ENCODE data around the gene GOLGB1. TPM values are rescaled to one million over a fixed set of nuclear protein-coding genes. Genes with fewer than 3 reads are reported as not detected.

The GOLGB1 gene
- total RNA-seq, 2 experiments from 2014 or later: 11.5 to 30.3 TPM

DNA sequence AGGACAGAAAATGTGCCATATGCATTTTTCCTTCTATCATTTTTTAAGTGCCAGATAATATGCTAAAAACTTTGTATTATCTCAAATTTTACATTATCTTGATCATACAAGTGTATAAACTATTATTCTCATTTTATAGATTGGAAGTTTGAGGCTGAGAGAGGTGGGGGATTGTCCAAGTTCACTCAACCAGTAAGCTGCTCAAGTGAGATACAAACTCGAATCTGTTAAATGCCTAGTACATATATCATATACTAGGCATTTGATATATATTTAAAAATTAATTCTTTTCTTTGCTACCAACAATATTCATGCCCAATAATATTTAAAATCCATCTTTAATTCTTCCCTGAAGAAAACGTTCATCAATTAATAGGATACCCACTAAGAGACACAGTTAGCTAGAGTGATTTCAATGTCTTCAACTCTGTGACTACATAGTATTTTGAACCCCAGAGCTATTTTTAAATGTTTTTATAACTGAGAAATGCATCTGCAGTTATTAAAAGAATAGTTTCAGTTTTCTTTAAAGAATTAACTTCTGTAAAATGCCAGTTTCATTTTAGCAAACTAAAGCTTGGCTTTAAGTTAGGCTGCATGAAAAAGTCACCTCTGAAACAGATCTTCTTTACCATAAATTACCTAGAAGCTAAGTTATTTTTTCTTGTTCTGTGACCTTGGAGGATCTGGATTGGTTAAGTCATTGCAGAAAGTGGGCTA, 44.9 kb upstream of the GOLGB1 start:
- DNase-seq (ENCODE audit: low spot score): peak; percentile 61
- TSS peak; percentile 6 for BruUV-seq (replicated peaks)
- no peaks in the 10 kb centered on the region for H4K20me1 ChIP-seq (ENCODE audit: insufficient read depth, low read length)
- intact Hi-C loops (cut with micrococcal nuclease; ENCODE audit: unreplicated experiment): loop anchor here (1.0 to 5.0 kb wide), 3 partner anchors 15 to 247 kb away; partner anchors contain the start of genes EAF2, IQCB1 and POLQ
- TF ChIP-seq, protein P1, sequence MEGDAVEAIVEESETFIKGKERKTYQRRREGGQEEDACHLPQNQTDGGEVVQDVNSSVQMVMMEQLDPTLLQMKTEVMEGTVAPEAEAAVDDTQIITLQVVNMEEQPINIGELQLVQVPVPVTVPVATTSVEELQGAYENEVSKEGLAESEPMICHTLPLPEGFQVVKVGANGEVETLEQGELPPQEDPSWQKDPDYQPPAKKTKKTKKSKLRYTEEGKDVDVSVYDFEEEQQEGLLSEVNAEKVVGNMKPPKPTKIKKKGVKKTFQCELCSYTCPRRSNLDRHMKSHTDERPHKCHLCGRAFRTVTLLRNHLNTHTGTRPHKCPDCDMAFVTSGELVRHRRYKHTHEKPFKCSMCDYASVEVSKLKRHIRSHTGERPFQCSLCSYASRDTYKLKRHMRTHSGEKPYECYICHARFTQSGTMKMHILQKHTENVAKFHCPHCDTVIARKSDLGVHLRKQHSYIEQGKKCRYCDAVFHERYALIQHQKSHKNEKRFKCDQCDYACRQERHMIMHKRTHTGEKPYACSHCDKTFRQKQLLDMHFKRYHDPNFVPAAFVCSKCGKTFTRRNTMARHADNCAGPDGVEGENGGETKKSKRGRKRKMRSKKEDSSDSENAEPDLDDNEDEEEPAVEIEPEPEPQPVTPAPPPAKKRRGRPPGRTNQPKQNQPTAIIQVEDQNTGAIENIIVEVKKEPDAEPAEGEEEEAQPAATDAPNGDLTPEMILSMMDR (conservative IDR thresholded peaks at IDR 0.05; ENCODE audit: low read length): no peak
- no peak for TF ChIP-seq EZH2phosphoT487 (IDR thresholded peaks at IDR 0.05; ENCODE audit: borderline replicate concordance, low read depth, low read length)
- H3K79me2 ChIP-seq (ENCODE audit: insufficient read depth, low read depth, low read length): peaks cover 30% of the 10 kb centered on the region; the same call in 1 of the 2 replicates
- H2AFZ ChIP-seq (ENCODE audit: low read length): no peak overlapping the region
- POLR2A ChIA-PET: interaction anchor here (0.5 to 8.4 kb wide), 17 partner anchors 9 to 124 kb away, joined by 3 to 178 read pairs (median 4); partner anchors contain the start of genes EAF2, GOLGB1 and IQCB1
- H3K9me2 ChIP-seq (ENCODE audit: insufficient read depth, low read length): no peaks in the 10 kb centered on the region
- H3K4me3 ChIP-seq (ENCODE audit: low read depth, low read length, poor library complexity, severe bottlenecking): peak overlapping the region; percentile 49
- peaks cover 92% of the 10 kb centered on the region for H3K36me3 ChIP-seq (ENCODE audit: insufficient read depth, low read length)
- H3K27ac ChIP-seq (ENCODE audit: low read depth, low read length, poor library complexity, severe bottlenecking): peak overlapping the region; percentile 91
- peaks cover 55% of the 10 kb centered on the region for H3K4me1 ChIP-seq (ENCODE audit: insufficient read depth, low read length, poor library complexity, severe bottlenecking)
- peak overlapping the region; percentile 67 for H3K4me2 ChIP-seq (ENCODE audit: low read length)
- no peaks in the 10 kb centered on the region; the same call in 1 of the 2 replicates for H3K9me3 ChIP-seq (ENCODE audit: low read length)
- CTCF ChIA-PET (ENCODE audit: unreplicated experiment): no interaction called here

DNA sequence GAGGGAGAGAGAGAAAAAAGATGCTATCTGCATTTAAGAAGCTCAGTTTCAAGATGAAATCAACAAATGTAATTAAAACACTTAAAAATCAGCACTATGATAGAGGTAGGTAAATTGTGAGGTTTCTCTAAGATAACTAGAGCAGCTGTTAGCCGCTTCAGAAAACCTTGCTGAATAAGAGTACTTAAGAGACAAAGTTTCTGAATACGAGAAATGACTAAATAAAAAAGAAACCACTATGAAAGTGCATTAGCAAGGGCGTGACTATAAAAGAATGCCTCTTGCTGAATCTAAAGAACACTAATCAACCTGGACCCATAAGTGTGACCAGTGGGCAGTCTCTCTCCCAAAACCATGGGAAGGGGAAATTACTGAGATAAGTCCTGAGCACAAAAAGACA, 43.5 kb upstream of the GOLGB1 start:
- POLR2A ChIA-PET: interaction anchor here (0.5 to 8.4 kb wide), 12 partner anchors 9 to 1485 kb away, joined by 3 to 178 read pairs (median 6); partner anchors contain the start of genes EAF2 and IQCB1
- Histone ChIP-seq H3K4me2 (ENCODE audit: low read length) (peak overlapping the region; percentile 67), H3K27ac (ENCODE audit: low read depth, low read length, poor library complexity, severe bottlenecking) (peak overlapping the region; percentile 91), H3K9me3 (ENCODE audit: low read length) (no peaks in the 10 kb centered on the region), H2AFZ (ENCODE audit: low read length) (peak overlapping the region; percentile 16; the same call in 1 of the 2 replicates), H3K36me3 (ENCODE audit: insufficient read depth, low read length) (peaks cover 92% of the 10 kb centered on the region), H3K4me1 (ENCODE audit: insufficient read depth, low read length, poor library complexity, severe bottlenecking) (peaks cover 55% of the 10 kb centered on the region), H3K9me2 (ENCODE audit: insufficient read depth, low read length) (no peaks in the 10 kb centered on the region), H3K79me2 (ENCODE audit: insufficient read depth, low read depth, low read length) (peaks cover 28% of the 10 kb centered on the region; the same call in 1 of the 2 replicates), H3K4me3 (ENCODE audit: low read depth, low read length, poor library complexity, severe bottlenecking) (peak overlapping the region; percentile 49), H4K20me1 (ENCODE audit: insufficient read depth, low read length) (no peaks in the 10 kb centered on the region)
- peak; percentile 21 for DNase-seq (ENCODE audit: low spot score)
- CTCF ChIA-PET (ENCODE audit: unreplicated experiment): interaction anchor here (0.6 to 1.4 kb wide), 3 partner anchors 8 to 16 kb away, joined by 3 to 4 read pairs (median 3); no protein-coding TSS in a partner anchor
- intact Hi-C loops (cut with micrococcal nuclease; ENCODE audit: unreplicated experiment): loop anchor here (5.0 kb wide), 1 partner anchor 246 kb away; the partner anchor contains the start of gene POLQ
- no TSS peak for BruUV-seq (replicated peaks)
- no peak for TF ChIP-seq EZH2phosphoT487 (IDR thresholded peaks at IDR 0.05; ENCODE audit: borderline replicate concordance, low read depth, low read length)
- TF ChIP-seq, protein P1 (conservative IDR thresholded peaks at IDR 0.05; ENCODE audit: low read length): no peak

All from OCI-LY7 (cell line).